Neural cell (in vitro differentiated cells): Measurements from ENCODE around the gene LCP2. TPM values are rescaled to one million over a fixed set of nuclear protein-coding genes. Genes with fewer than 3 reads are reported as not detected.

Experiments
- H2AFZ ChIP-seq: fragments of 200-600, 300-800 bp; sonication (generic), shearing (Covaris generic); 2 replicates; pipeline ENCODE4 v1.6.0; 2014; ENCODE audit warnings: low read depth, mild to moderate bottlenecking, antibody characterized with exemption, low read length, moderate library complexity
- H3F3A ChIP-seq: fragments of 200-600 bp; shearing (Covaris generic); 2 replicates; pipeline ENCODE4 v1.6.1; 2016; ENCODE audit warnings: mild to moderate bottlenecking, moderate library complexity, mixed read lengths, antibody characterized with exemption, low read length; ENCODE audit not compliant: insufficient read depth, poor library complexity, severe bottlenecking
- H3K27ac ChIP-seq: fragments of 200-600, 300-800 bp; sonication (generic), shearing (Covaris generic); 2 replicates; pipeline ENCODE4 v1.5.1; 2014; ENCODE audit warnings: mild to moderate bottlenecking, low read length, moderate library complexity
- H3K27me3 ChIP-seq: fragments of 300-800, 200-600 bp; sonication (generic), shearing (Covaris generic); 2 replicates; pipeline ENCODE4 v1.6.0; 2014; ENCODE audit warnings: mild to moderate bottlenecking, low read depth, low read length, moderate library complexity; ENCODE audit not compliant: insufficient read depth
- H3K36me3 ChIP-seq: fragments of 300-800, 200-600 bp; sonication (generic), shearing (Covaris generic); 2 replicates; pipeline ENCODE4 v1.5.1; 2014; ENCODE audit warnings: mild to moderate bottlenecking, antibody characterized with exemption, low read length, moderate library complexity; ENCODE audit not compliant: insufficient read depth
- H3K4me2 ChIP-seq: fragments of 300-800, 200-600 bp; sonication (generic), shearing (Covaris generic); 2 replicates; pipeline ENCODE4 v1.6.0; 2014; ENCODE audit warnings: mild to moderate bottlenecking, low read length
- H3K4me3 ChIP-seq: fragments of 300-800, 200-600 bp; sonication (generic), shearing (Covaris generic); 2 replicates; pipeline ENCODE4 v1.5.1; 2014; ENCODE audit warnings: mild to moderate bottlenecking, low read length, moderate library complexity
- H3K79me2 ChIP-seq: fragments of 200-600 bp; shearing (Covaris generic); replicated peaks from 2 replicates; pipeline ENCODE4 v1.6.0; 2014; ENCODE audit warnings: mild to moderate bottlenecking, low read length, moderate library complexity; ENCODE audit not compliant: insufficient read depth
- H3K9ac ChIP-seq: fragments of 300-800, 200-600 bp; sonication (generic), shearing (Covaris generic); 2 replicates; pipeline ENCODE4 v1.6.1; 2016; ENCODE audit warnings: mild to moderate bottlenecking, low read length, mixed read lengths
- H3K9me2 ChIP-seq: fragments of 200-600 bp; shearing (Covaris generic); 2 replicates; pipeline ENCODE4 v1.6.1; 2016; ENCODE audit warnings: mild to moderate bottlenecking, low read length, mixed read lengths; ENCODE audit not compliant: insufficient read depth
- H3K9me3 ChIP-seq: fragments of 200-600, 300-800 bp; sonication (generic), shearing (Covaris generic); 2 replicates; pipeline ENCODE4 v1.6.1; 2016; ENCODE audit warnings: mild to moderate bottlenecking, mixed run types, low read length, moderate library complexity, mixed read lengths
- H4K20me1 ChIP-seq: fragments of 200-600 bp; shearing (Covaris generic); 2 replicates; pipeline ENCODE4 v1.6.1; 2016; ENCODE audit warnings: mild to moderate bottlenecking, mixed run types; ENCODE audit not compliant: insufficient read depth
- CTCF ChIP-seq: fragments of 450-650 bp; IDR thresholded peaks from 2 replicates; pipeline ENCODE4 v1.5.1; 2014; ENCODE audit warnings: antibody characterized with exemption, mild to moderate bottlenecking, moderate library complexity; ENCODE audit not compliant: poor library complexity, severe bottlenecking
- EP300 ChIP-seq: fragments of 450-650 bp; conservative IDR thresholded peaks from 2 replicates; pipeline ENCODE4 v1.6.1; 2014; ENCODE audit warnings: antibody characterized with exemption, mild to moderate bottlenecking, moderate library complexity; ENCODE audit not compliant: poor library complexity, severe bottlenecking
- EZH2 ChIP-seq: fragments of 200-600, 300-800 bp; shearing (Covaris generic), sonication (generic); IDR thresholded peaks from 2 replicates; pipeline ENCODE4 v1.6.1; 2014; ENCODE audit warnings: antibody characterized with exemption, low read length, borderline replicate concordance, mild to moderate bottlenecking; ENCODE audit not compliant: insufficient read depth, poor library complexity, severe bottlenecking
- MXI1 ChIP-seq: fragments of 450-650 bp; conservative IDR thresholded peaks from 2 replicates; pipeline ENCODE4 v1.6.1; 2014; ENCODE audit warnings: antibody characterized with exemption, mild to moderate bottlenecking; ENCODE audit not compliant: poor library complexity, severe bottlenecking
- POLR2AphosphoS5 ChIP-seq: IDR thresholded peaks from 2 replicates; pipeline ENCODE4 v1.6.1; 2012
- RAD21 ChIP-seq: fragments of 450-650 bp; conservative IDR thresholded peaks from 2 replicates; pipeline ENCODE4 v1.6.1; 2014; ENCODE audit warnings: antibody characterized with exemption, mild to moderate bottlenecking, moderate library complexity
- REST ChIP-seq: IDR thresholded peaks from 2 replicates; pipeline ENCODE4 v1.6.1; 2012; ENCODE audit warnings: borderline replicate concordance
- SMC3 ChIP-seq: fragments of 450-650 bp; conservative IDR thresholded peaks from 2 replicates; pipeline ENCODE4 v1.6.1; 2014; ENCODE audit warnings: antibody characterized with exemption, mild to moderate bottlenecking, moderate library complexity; ENCODE audit not compliant: poor library complexity
- TAF1 ChIP-seq: IDR thresholded peaks from 2 replicates; pipeline ENCODE4 v1.6.1; 2012; ENCODE audit warnings: low read depth
- polyA minus RNA-seq: library from RNA; depleted of rRNA, polyadenylated mRNA; stranded (reverse); fragments of >200 nt; gene quantifications from 2 replicates; pipeline ENCODE4 v1.2.3, GENCODE V29; 2014
- polyA plus RNA-seq: library from polyadenylated mRNA; depleted of rRNA; stranded (reverse); fragments of >200 nt; gene quantifications from 2 replicates; pipeline ENCODE4 v1.2.3, GENCODE V29; 2014

Gene LCP2
- polyA plus RNA-seq: not detected in 2 replicates
- not detected in 2 replicates for polyA minus RNA-seq

GRCh38 chr5:170297589-170298462 lies at the start of gene LCP2:
LCP2 (minus strand) TSS chr5:170297777; CDS start chr5:170297611, 166 bp downstream.
- Histone ChIP-seq H3K4me3 (no peak within 1 kb of the TSS), H3K79me2 (no peaks in the 10 kb centered on the region), H3F3A (no peaks in the 10 kb centered on the region), H3K9me3 (no peaks in the 10 kb centered on the region), H3K27ac (no peak within 1 kb of the TSS), H3K4me2 (no peak within 1 kb of the TSS), H3K27me3 (no peaks in the 10 kb centered on the region), H4K20me1 (no peaks in the 10 kb centered on the region), H3K36me3 (no peaks in the 10 kb centered on the region), H3K9me2 (no peaks in the 10 kb centered on the region), H2AFZ (no peak within 1 kb of the TSS), H3K9ac (no peak within 1 kb of the TSS)
- TF ChIP-seq CTCF: no peak
- TF ChIP-seq MXI1: no peak
- no peak for TF ChIP-seq RAD21
- no peak for TF ChIP-seq SMC3
- TF ChIP-seq REST: no peak
- TF ChIP-seq POLR2AphosphoS5: no peak
- TF ChIP-seq EP300: no peak
- no peak for TF ChIP-seq EZH2
- no peak for TF ChIP-seq TAF1

GRCh38 chr5:170347022-170347567 lies 49.5 kb upstream of the LCP2 start:
- H3K4me2 ChIP-seq: no peak overlapping the region
- H3K27ac ChIP-seq: no peak overlapping the region
- no peak overlapping the region for H3K4me3 ChIP-seq
- no peak overlapping the region for H3K9ac ChIP-seq
- H3K79me2 ChIP-seq: no peaks in the 10 kb centered on the region
- no peaks in the 10 kb centered on the region for H3K9me3 ChIP-seq
- H3F3A ChIP-seq: no peaks in the 10 kb centered on the region
- no peaks in the 10 kb centered on the region for H3K36me3 ChIP-seq
- no peaks in the 10 kb centered on the region for H3K27me3 ChIP-seq
- H3K9me2 ChIP-seq: no peaks in the 10 kb centered on the region
- H2AFZ ChIP-seq: no peak overlapping the region
- TF ChIP-seq SMC3: no peak
- TF ChIP-seq REST: no peak
- no peaks in the 10 kb centered on the region for H4K20me1 ChIP-seq
